Colon (tissue), 2 donors: ENCODE data around the gene TTC12.
"Not testable (repeated sequence)": the region's sequence is repeated elsewhere in the genome, so short reads cannot be mapped to it uniquely, and the experiment has no call there.

Source experiments
- FAIRE-seq: peaks from 2 replicates; lab custom pipeline; 2012; peaks lifted over from hg19 to GRCh38; lab: Jason Lieb, UNC
- donor health status: control.
- donor health status: control.

The TTC12 gene

GRCh38 chr11:113286509-113287497 lies 27.6 kb upstream of the TTC12 start:
- FAIRE-seq, result no peak

GRCh38 chr11:113287801-113288200 lies 26.6 kb upstream of the TTC12 start:
- FAIRE-seq, result no peak

GRCh38 chr11:113288286-113288863 lies 26.0 kb upstream of the TTC12 start:
- FAIRE-seq, result no peak

GRCh38 chr11:113289431-113290187 lies 24.8 kb upstream of the TTC12 start:
- FAIRE-seq, result no peak

- FAIRE-seq, result no peak
Observed at GRCh38 chr11:113293936-113294335, 20.4 kb upstream of the TTC12 start.

- no peak for FAIRE-seq
Observed at GRCh38 chr11:113295993-113296392, 18.4 kb upstream of the TTC12 start.

GRCh38 chr11:113296447-113297205 lies 17.8 kb upstream of the TTC12 start:
- no peak for FAIRE-seq

GRCh38 chr11:113298496-113298895 lies 15.9 kb upstream of the TTC12 start:
- FAIRE-seq, result not testable (repeated sequence)

GRCh38 chr11:113304916-113305315 lies 9.5 kb upstream of the TTC12 start:
- no peak for FAIRE-seq

- FAIRE-seq, result no peak
Observed at GRCh38 chr11:113305440-113306336, 8.7 kb upstream of the TTC12 start.

GRCh38 chr11:113308601-113309000 lies 5.8 kb upstream of the TTC12 start:
- no peak for FAIRE-seq

- no peak for FAIRE-seq
Observed at GRCh38 chr11:113311536-113311935, 2.8 kb upstream of the TTC12 start.

GRCh38 chr11:113313601-113314000 lies 782 bp upstream of the TTC12 start:
- FAIRE-seq, result no peak

GRCh38 chr11:113314065-113314388 lies 356 bp upstream of the TTC12 start:
- no peak for FAIRE-seq

- FAIRE-seq, result no peak
Observed at GRCh38 chr11:113315811-113316210, 1.4 kb downstream of the TTC12 start.

GRCh38 chr11:113316256-113316655 lies 1.9 kb downstream of the TTC12 start:
- no peak for FAIRE-seq

GRCh38 chr11:113317339-113317738 lies 3.0 kb downstream of the TTC12 start:
- FAIRE-seq, result no peak

- no peak for FAIRE-seq
Observed at GRCh38 chr11:113319085-113319484, 4.7 kb downstream of the TTC12 start.

- FAIRE-seq, result no peak
Observed at GRCh38 chr11:113322158-113322557, 7.8 kb downstream of the TTC12 start.

- FAIRE-seq, result no peak
Observed at GRCh38 chr11:113324250-113324649, 9.9 kb downstream of the TTC12 start.

- FAIRE-seq, result no peak
Observed at GRCh38 chr11:113329725-113330124, 15.3 kb downstream of the TTC12 start.
